MCF 10A (cell line): Measurements from ENCODE around the gene GCC1. TPM values are rescaled to one million over a fixed set of nuclear protein-coding genes. Genes with fewer than 3 reads are reported as not detected.

ENCODE experiments used
- BruUV-seq: library from RNA; stranded (reverse); fragments of 400-500 nt; replicated peaks from 2 replicates; lab custom pipeline; 2021; lab: Mats Ljungman, UMichigan
- CTCF ChIA-PET: fragments of 300-600 bp; sonication (Branson Sonifier 250); formaldehyde crosslinking; extraction: SDS; loops from one replicate; lab custom pipeline; 2021; ENCODE audit warnings: antibody characterized with exemption, inconsistent platforms; lab: Yijun Ruan, JAX
- POLR2A ChIA-PET: fragments of 300-600, 350-650 bp; sonication (Branson Sonifier 250); formaldehyde crosslinking; extraction: SDS; loops from one replicate; lab custom pipeline; 2020; ENCODE audit warnings: antibody characterized with exemption, inconsistent platforms; lab: Yijun Ruan, JAX
- DNase-seq: peaks from one replicate; pipeline ENCODE4 v3.0.0-alpha.2; 2018; ENCODE audit not compliant: unreplicated experiment
- H3K27ac Mint-ChIP-seq: one replicate; pipeline ENCODE4 v1.8.0; 2022; ENCODE audit warnings: mild to moderate bottlenecking, low read depth, mixed read lengths; ENCODE audit not compliant: unreplicated experiment
- H3K27me3 Mint-ChIP-seq: one replicate; pipeline ENCODE4 v1.8.0; 2022; ENCODE audit warnings: mixed read lengths; ENCODE audit not compliant: insufficient read depth, unreplicated experiment
- H3K36me3 Mint-ChIP-seq: one replicate; pipeline ENCODE4 v1.8.0; 2022; ENCODE audit warnings: mild to moderate bottlenecking, moderate library complexity, mixed read lengths; ENCODE audit not compliant: insufficient read depth, unreplicated experiment
- H3K4me1 Mint-ChIP-seq: one replicate; pipeline ENCODE4 v1.8.0; 2022; ENCODE audit warnings: mixed read lengths; ENCODE audit not compliant: insufficient read depth, unreplicated experiment
- H3K4me3 Mint-ChIP-seq: one replicate; pipeline ENCODE4 v1.8.0; 2022; ENCODE audit warnings: mild to moderate bottlenecking, moderate library complexity, mixed read lengths; ENCODE audit not compliant: unreplicated experiment
- H3K9me3 Mint-ChIP-seq: one replicate; pipeline ENCODE4 v1.8.0; 2022; ENCODE audit warnings: mixed read lengths; ENCODE audit not compliant: unreplicated experiment
- CTCF ChIP-seq: fragments of 200-600 bp; IDR thresholded peaks from one replicate; pipeline ENCODE4 v1.8.0; 2022; ENCODE audit warnings: antibody characterized with exemption, mild to moderate bottlenecking; ENCODE audit not compliant: unreplicated experiment
- intact Hi-C: fragments of 100-400 bp; cut with micrococcal nuclease; formaldehyde crosslinking; loops from 2 replicates; pipeline ENCODE4 v1.14.1; 2022
- total RNA-seq: library from RNA; stranded (reverse); gene quantifications from 2 replicates; pipeline ENCODE4 v1.2.3, GENCODE V29; 2022

The GCC1 gene
- total RNA-seq, 1 experiment from 2014 or later = 27.7 TPM

GRCh38 chr7:127609297-127609696, 23.9 kb upstream of the GCC1 start:
- no peak for TF ChIP-seq CTCF
- Mint-ChIP-seq H3K9me3 (peaks cover 8% of the 10 kb centered on the region), H3K27me3 (peaks cover 26% of the 10 kb centered on the region), H3K36me3 (no peaks in the 10 kb centered on the region), H3K4me1 (no peaks in the 10 kb centered on the region), H3K4me3 (no peak overlapping the region), H3K27ac (no peak overlapping the region)
- ChIA-PET CTCF (no interaction called here), POLR2A (no interaction called here)
- no peak for DNase-seq
- intact Hi-C loops = no loop called here
- BruUV-seq = no TSS peak

GRCh38 chr7:127608446-127608845, 23.1 kb upstream of the GCC1 start:
- no peak for TF ChIP-seq CTCF
- no peak for DNase-seq
- ChIA-PET CTCF (no interaction called here), POLR2A (interaction anchor here (1.0 kb wide), 1 partner anchor 20 kb away, joined by 3 read pairs; no protein-coding TSS in a partner anchor)
- no TSS peak for BruUV-seq
- H3K9me3 Mint-ChIP-seq = peaks cover 8% of the 10 kb centered on the region
- H3K4me3 Mint-ChIP-seq = no peak overlapping the region
- peaks cover 17% of the 10 kb centered on the region for H3K27me3 Mint-ChIP-seq
- no peaks in the 10 kb centered on the region for H3K4me1 Mint-ChIP-seq
- H3K27ac Mint-ChIP-seq = no peak overlapping the region
- intact Hi-C loops = no loop called here
- no peaks in the 10 kb centered on the region for H3K36me3 Mint-ChIP-seq

GRCh38 chr7:127600885-127601284, 15.5 kb upstream of the GCC1 start:
- ChIA-PET CTCF (interaction anchor here (0.6 to 1.0 kb wide), 2 partner anchors 13 to 27 kb away, joined by 3 read pairs; partner anchors contain the start of gene ARF5), POLR2A (no interaction called here)
- TF ChIP-seq CTCF = no peak
- no peaks in the 10 kb centered on the region for H3K4me1 Mint-ChIP-seq
- H3K27me3 Mint-ChIP-seq = peaks cover 18% of the 10 kb centered on the region
- no peak for DNase-seq
- no peak overlapping the region for H3K27ac Mint-ChIP-seq
- no TSS peak for BruUV-seq
- intact Hi-C loops = no loop called here
- H3K9me3 Mint-ChIP-seq = no peaks in the 10 kb centered on the region
- H3K36me3 Mint-ChIP-seq = no peaks in the 10 kb centered on the region
- no peak overlapping the region for H3K4me3 Mint-ChIP-seq

- no peak overlapping the region for H3K4me3 Mint-ChIP-seq
- no peaks in the 10 kb centered on the region for H3K36me3 Mint-ChIP-seq
- DNase-seq = peak; percentile 31
- H3K9me3 Mint-ChIP-seq = no peaks in the 10 kb centered on the region
- H3K4me1 Mint-ChIP-seq = no peaks in the 10 kb centered on the region
- no peak overlapping the region for H3K27ac Mint-ChIP-seq
- TF ChIP-seq CTCF = peak; percentile 27
- no TSS peak for BruUV-seq
- intact Hi-C loops = no loop called here
- CTCF ChIA-PET = interaction anchor here (1.0 kb wide), 1 partner anchor 9 kb away, joined by 3 read pairs; no protein-coding TSS in a partner anchor
- peaks cover 18% of the 10 kb centered on the region for H3K27me3 Mint-ChIP-seq
- POLR2A ChIA-PET = no interaction called here
Measured at GRCh38 chr7:127598318-127598717, 12.9 kb upstream of the GCC1 start.
